ENCODE results near the gene ZBTB5. TPM values are rescaled to one million over a fixed set of nuclear protein-coding genes. Genes with fewer than 3 reads are reported as not detected.

Gene ZBTB5
- total and polyA plus RNA-seq, 4 donors: 2.4 to 9.4 (median 6.5) TPM

- TF ChIP-seq REST (IDR thresholded peaks at IDR 0.05) (no peak), RAD21 (IDR thresholded peaks at IDR 0.05) (peak in 1 of 2 donors; percentile 52)
- TF ChIP-seq, protein P1, sequence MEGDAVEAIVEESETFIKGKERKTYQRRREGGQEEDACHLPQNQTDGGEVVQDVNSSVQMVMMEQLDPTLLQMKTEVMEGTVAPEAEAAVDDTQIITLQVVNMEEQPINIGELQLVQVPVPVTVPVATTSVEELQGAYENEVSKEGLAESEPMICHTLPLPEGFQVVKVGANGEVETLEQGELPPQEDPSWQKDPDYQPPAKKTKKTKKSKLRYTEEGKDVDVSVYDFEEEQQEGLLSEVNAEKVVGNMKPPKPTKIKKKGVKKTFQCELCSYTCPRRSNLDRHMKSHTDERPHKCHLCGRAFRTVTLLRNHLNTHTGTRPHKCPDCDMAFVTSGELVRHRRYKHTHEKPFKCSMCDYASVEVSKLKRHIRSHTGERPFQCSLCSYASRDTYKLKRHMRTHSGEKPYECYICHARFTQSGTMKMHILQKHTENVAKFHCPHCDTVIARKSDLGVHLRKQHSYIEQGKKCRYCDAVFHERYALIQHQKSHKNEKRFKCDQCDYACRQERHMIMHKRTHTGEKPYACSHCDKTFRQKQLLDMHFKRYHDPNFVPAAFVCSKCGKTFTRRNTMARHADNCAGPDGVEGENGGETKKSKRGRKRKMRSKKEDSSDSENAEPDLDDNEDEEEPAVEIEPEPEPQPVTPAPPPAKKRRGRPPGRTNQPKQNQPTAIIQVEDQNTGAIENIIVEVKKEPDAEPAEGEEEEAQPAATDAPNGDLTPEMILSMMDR (IDR thresholded peaks at IDR 0.05; ENCODE audit: low read depth, low read length, missing input control): no peak
Measured at GRCh38 chr9:37438359-37438758, 26.9 kb downstream of the ZBTB5 start (continued).

DNA sequence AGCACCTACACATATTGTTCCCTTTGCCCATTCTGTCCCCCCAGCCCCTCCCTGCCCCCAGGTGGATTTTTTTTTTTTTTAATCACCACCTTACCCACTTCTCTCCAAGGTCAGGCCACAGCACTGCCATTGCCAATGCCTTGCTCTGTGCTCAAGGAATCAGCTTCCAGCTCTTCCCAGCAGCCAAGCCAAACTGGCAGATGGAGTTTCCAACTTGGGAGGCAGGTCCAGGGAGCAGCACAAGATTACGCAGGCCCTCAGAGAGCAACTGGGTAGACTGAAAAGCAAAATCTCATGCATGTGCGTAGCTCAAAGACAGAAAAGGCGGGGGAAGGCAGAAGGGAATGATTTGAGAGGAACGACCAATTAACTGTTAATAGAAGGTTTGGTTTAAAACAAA lies 27.6 kb downstream of the ZBTB5 start:
- 91% methylated on average over 4 of the region's 4 CpGs for WGBS
- Histone ChIP-seq H3K27ac (ENCODE audit: low read depth in 1 of 2, low read length in 2 of 2) (no peak overlapping the region), H3K4me3 (ENCODE audit: low read depth in 1 of 3, low read length in 3 of 3) (no peak overlapping the region), H3K36me3 (ENCODE audit: control insufficient read depth in 4 of 4, insufficient read depth in 3 of 4, low read depth in 1 of 4, low read length in 3 of 4) (peaks cover 11 to 77% (median 59%) of the 10 kb centered on the region in 4 donors), H3K4me1 (ENCODE audit: control insufficient read depth in 4 of 4, insufficient read depth in 4 of 4, low read length in 3 of 4) (peaks cover 2 to 44% (median 38%) of the 10 kb centered on the region in 4 donors), H3K9ac (ENCODE audit: low read depth in 1 of 2, low read length in 2 of 2) (no peak overlapping the region), H3K9me3 (ENCODE audit: control insufficient read depth in 4 of 4, low read length in 3 of 4) (no peaks in the 10 kb centered on the region), H3K27me3 (ENCODE audit: control insufficient read depth in 4 of 4, insufficient read depth in 4 of 4, low read length in 3 of 4) (no peaks in the 10 kb centered on the region)
- no peak for DNase-seq (ENCODE audit: low spot score)
- TF ChIP-seq GABPA (IDR thresholded peaks at IDR 0.05 in 1 of 2, conservative IDR thresholded peaks at IDR 0.05 in 1 of 2): no peak
- TF ChIP-seq REST (IDR thresholded peaks at IDR 0.05): no peak
- no peak for TF ChIP-seq YY1 (IDR thresholded peaks at IDR 0.05)
- no peak for TF ChIP-seq HNF4A (conservative IDR thresholded peaks at IDR 0.05)
- TF ChIP-seq FOXA2 (IDR thresholded peaks at IDR 0.05): no peak
- TF ChIP-seq RXRA (IDR thresholded peaks at IDR 0.05): no peak
- TF ChIP-seq, protein P1 (IDR thresholded peaks at IDR 0.05; ENCODE audit: low read depth, low read length, missing input control): no peak
- no peak for TF ChIP-seq HNF4G (IDR thresholded peaks at IDR 0.05)
- TF ChIP-seq, protein P2, sequence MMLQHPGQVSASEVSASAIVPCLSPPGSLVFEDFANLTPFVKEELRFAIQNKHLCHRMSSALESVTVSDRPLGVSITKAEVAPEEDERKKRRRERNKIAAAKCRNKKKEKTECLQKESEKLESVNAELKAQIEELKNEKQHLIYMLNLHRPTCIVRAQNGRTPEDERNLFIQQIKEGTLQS (IDR thresholded peaks at IDR 0.05): no peak
- TF ChIP-seq FOXA1 (IDR thresholded peaks at IDR 0.05): no peak
- TF ChIP-seq JUND (IDR thresholded peaks at IDR 0.05): no peak
- TF ChIP-seq TAF1 (conservative IDR thresholded peaks at IDR 0.05): no peak
- no peak for TF ChIP-seq RAD21 (IDR thresholded peaks at IDR 0.05)
- no peak for TF ChIP-seq ZBTB33 (IDR thresholded peaks at IDR 0.05)
- TF ChIP-seq SP1 (IDR thresholded peaks at IDR 0.05): no peak
- no peak for TF ChIP-seq NR2F2 (IDR thresholded peaks at IDR 0.05)
- TF ChIP-seq EGR1 (IDR thresholded peaks at IDR 0.05; ENCODE audit: low read depth in 2 of 2): no peak
- no peak for TF ChIP-seq MAX (IDR thresholded peaks at IDR 0.05)

Measured in liver (tissue), 9 donors.